ENCODE measurements around the gene PRKG1. TPM values are rescaled to one million over a fixed set of nuclear protein-coding genes. Genes with fewer than 3 reads are reported as not detected.

PRKG1 gene
- total and polyA plus RNA-seq, 7 experiments from 2014 or later: 0.19 TPM; not detected in 6

GRCh38 chr10:51291961-51292360, 217.7 kb downstream of the PRKG1 start:
- H3K9me3 Mint-ChIP-seq: peaks cover 0 to 12% (median 0%) of the 10 kb centered on the region in 11 donors
- ChIA-PET POLR2A (no interaction called here), CTCF (no interaction called here)
- H3K4me3 Mint-ChIP-seq: no peak overlapping the region
- Histone ChIP-seq H3K4me3 (ENCODE audit: low read length) (no peak overlapping the region), H3K27ac (ENCODE audit: low read depth, low read length) (no peak overlapping the region), H3K36me3 (ENCODE audit: control insufficient read depth in 2 of 3, insufficient read depth in 3 of 3, low read length in 3 of 3) (no peaks in the 10 kb centered on the region), H3K27me3 (ENCODE audit: control insufficient read depth in 2 of 2, insufficient read depth in 2 of 2, low read length in 2 of 2) (no peaks in the 10 kb centered on the region), H3K4me1 (ENCODE audit: control insufficient read depth in 2 of 2, insufficient read depth in 2 of 2, low read length in 2 of 2) (no peaks in the 10 kb centered on the region), H3K9me3 (ENCODE audit: control insufficient read depth in 2 of 3, low read length in 3 of 3) (no peaks in the 10 kb centered on the region)
- no peak for DNase-seq
- no peaks in the 10 kb centered on the region for H3K27me3 Mint-ChIP-seq
- no peak overlapping the region for H3K27ac Mint-ChIP-seq
- H3K4me1 Mint-ChIP-seq: no peaks in the 10 kb centered on the region
- no peaks in the 10 kb centered on the region for H3K36me3 Mint-ChIP-seq
- no peak for ATAC-seq
- intact Hi-C loops (cut with micrococcal nuclease): no loop called here

GRCh38 chr10:51297438-51297837, 223.2 kb downstream of the PRKG1 start:
- intact Hi-C loops (cut with micrococcal nuclease): no loop called here
- CTCF ChIA-PET: no interaction called here
- no peak for DNase-seq
- POLR2A ChIA-PET: no interaction called here
- H3K4me3 Mint-ChIP-seq: no peak overlapping the region
- Histone ChIP-seq H3K36me3 (ENCODE audit: control insufficient read depth in 2 of 3, insufficient read depth in 3 of 3, low read length in 3 of 3) (no peaks in the 10 kb centered on the region), H3K4me3 (ENCODE audit: low read length) (no peak overlapping the region), H3K27me3 (ENCODE audit: control insufficient read depth in 2 of 2, insufficient read depth in 2 of 2, low read length in 2 of 2) (no peaks in the 10 kb centered on the region), H3K27ac (ENCODE audit: low read depth, low read length) (no peak overlapping the region), H3K4me1 (ENCODE audit: control insufficient read depth in 2 of 2, insufficient read depth in 2 of 2, low read length in 2 of 2) (no peaks in the 10 kb centered on the region), H3K9me3 (ENCODE audit: control insufficient read depth in 2 of 3, low read length in 3 of 3) (no peaks in the 10 kb centered on the region)
- no peak overlapping the region for H3K27ac Mint-ChIP-seq
- H3K36me3 Mint-ChIP-seq: no peaks in the 10 kb centered on the region
- peaks cover 0 to 12% (median 1%) of the 10 kb centered on the region in 11 donors for H3K9me3 Mint-ChIP-seq
- H3K27me3 Mint-ChIP-seq: no peaks in the 10 kb centered on the region
- ATAC-seq: no peak
- H3K4me1 Mint-ChIP-seq: no peaks in the 10 kb centered on the region

GRCh38 chr10:51300617-51301304, 226.5 kb downstream of the PRKG1 start:
- Mint-ChIP-seq H3K27ac (no peak overlapping the region), H3K9me3 (peaks cover 0 to 6% (median under 1%) of the 10 kb centered on the region in 11 donors), H3K36me3 (no peaks in the 10 kb centered on the region), H3K27me3 (no peaks in the 10 kb centered on the region), H3K4me3 (no peak overlapping the region), H3K4me1 (no peaks in the 10 kb centered on the region)
- ChIA-PET CTCF (no interaction called here), POLR2A (interaction anchor here (0.7 kb wide), 1 partner anchor 12 kb away, joined by 5 read pairs; no protein-coding TSS in a partner anchor)
- Histone ChIP-seq H3K4me3 (ENCODE audit: low read length) (no peak overlapping the region), H3K36me3 (ENCODE audit: control insufficient read depth in 2 of 3, insufficient read depth in 3 of 3, low read length in 3 of 3) (no peaks in the 10 kb centered on the region), H3K4me1 (ENCODE audit: control insufficient read depth in 2 of 2, insufficient read depth in 2 of 2, low read length in 2 of 2) (no peaks in the 10 kb centered on the region), H3K27ac (ENCODE audit: low read depth, low read length) (no peak overlapping the region), H3K27me3 (ENCODE audit: control insufficient read depth in 2 of 2, insufficient read depth in 2 of 2, low read length in 2 of 2) (no peaks in the 10 kb centered on the region), H3K9me3 (ENCODE audit: control insufficient read depth in 2 of 3, low read length in 3 of 3) (no peaks in the 10 kb centered on the region)
- DNase-seq: no peak
- no peak for ATAC-seq
- intact Hi-C loops (cut with micrococcal nuclease): no loop called here

GRCh38 chr10:51301644-51302043, 227.4 kb downstream of the PRKG1 start:
- DNase-seq (no peak), ATAC-seq (no peak)
- intact Hi-C loops (cut with micrococcal nuclease): no loop called here
- H3K4me1 ChIP-seq (ENCODE audit: control insufficient read depth in 2 of 2, insufficient read depth in 2 of 2, low read length in 2 of 2): no peaks in the 10 kb centered on the region
- H3K27me3 ChIP-seq (ENCODE audit: control insufficient read depth in 2 of 2, insufficient read depth in 2 of 2, low read length in 2 of 2): no peaks in the 10 kb centered on the region
- no peak overlapping the region for H3K27ac ChIP-seq (ENCODE audit: low read depth, low read length)
- H3K27ac Mint-ChIP-seq: no peak overlapping the region
- H3K9me3 ChIP-seq (ENCODE audit: control insufficient read depth in 2 of 3, low read length in 3 of 3): no peaks in the 10 kb centered on the region
- ChIA-PET CTCF (no interaction called here), POLR2A (no interaction called here)
- no peak overlapping the region for H3K4me3 ChIP-seq (ENCODE audit: low read length)
- no peaks in the 10 kb centered on the region for H3K4me1 Mint-ChIP-seq
- H3K36me3 Mint-ChIP-seq: no peaks in the 10 kb centered on the region
- no peaks in the 10 kb centered on the region for H3K27me3 Mint-ChIP-seq
- no peak overlapping the region for H3K4me3 Mint-ChIP-seq
- peaks cover 0 to 5% (median 0%) of the 10 kb centered on the region in 11 donors for H3K9me3 Mint-ChIP-seq
- H3K36me3 ChIP-seq (ENCODE audit: control insufficient read depth in 2 of 3, insufficient read depth in 3 of 3, low read length in 3 of 3): no peaks in the 10 kb centered on the region

- no peaks in the 10 kb centered on the region for H3K9me3 ChIP-seq (ENCODE audit: control insufficient read depth in 2 of 3, low read length in 3 of 3)
- H3K4me1 ChIP-seq (ENCODE audit: control insufficient read depth in 2 of 2, insufficient read depth in 2 of 2, low read length in 2 of 2): no peaks in the 10 kb centered on the region
- H3K9me3 Mint-ChIP-seq: peaks cover 0 to 5% (median 0%) of the 10 kb centered on the region in 11 donors
- intact Hi-C loops (cut with micrococcal nuclease): no loop called here
- H3K36me3 Mint-ChIP-seq: no peaks in the 10 kb centered on the region
- H3K4me3 ChIP-seq (ENCODE audit: low read length): no peak overlapping the region
- no peak for DNase-seq
- POLR2A ChIA-PET: no interaction called here
- H3K36me3 ChIP-seq (ENCODE audit: control insufficient read depth in 2 of 3, insufficient read depth in 3 of 3, low read length in 3 of 3): no peaks in the 10 kb centered on the region
- H3K27me3 ChIP-seq (ENCODE audit: control insufficient read depth in 2 of 2, insufficient read depth in 2 of 2, low read length in 2 of 2): no peaks in the 10 kb centered on the region
- no peaks in the 10 kb centered on the region for H3K27me3 Mint-ChIP-seq
- H3K4me1 Mint-ChIP-seq: no peaks in the 10 kb centered on the region
- CTCF ChIA-PET: no interaction called here
- ATAC-seq: no peak
- H3K4me3 Mint-ChIP-seq: no peak overlapping the region
- H3K27ac Mint-ChIP-seq: no peak overlapping the region
- no peak overlapping the region for H3K27ac ChIP-seq (ENCODE audit: low read depth, low read length)
Measured at GRCh38 chr10:51302316-51302715, 228.0 kb downstream of the PRKG1 start.

GRCh38 chr10:51308116-51308515, 233.8 kb downstream of the PRKG1 start:
- no peak overlapping the region for H3K4me3 ChIP-seq (ENCODE audit: low read length)
- no peaks in the 10 kb centered on the region for H3K27me3 ChIP-seq (ENCODE audit: control insufficient read depth in 2 of 2, insufficient read depth in 2 of 2, low read length in 2 of 2)
- Mint-ChIP-seq H3K27ac (no peak overlapping the region), H3K27me3 (no peaks in the 10 kb centered on the region), H3K4me1 (no peaks in the 10 kb centered on the region), H3K9me3 (peaks cover 0 to 3% (median 0%) of the 10 kb centered on the region in 11 donors), H3K4me3 (no peak overlapping the region), H3K36me3 (no peaks in the 10 kb centered on the region)
- ATAC-seq (no peak), DNase-seq (no peak)
- H3K9me3 ChIP-seq (ENCODE audit: control insufficient read depth in 2 of 3, low read length in 3 of 3): no peaks in the 10 kb centered on the region
- H3K36me3 ChIP-seq (ENCODE audit: control insufficient read depth in 2 of 3, insufficient read depth in 3 of 3, low read length in 3 of 3): no peaks in the 10 kb centered on the region
- H3K4me1 ChIP-seq (ENCODE audit: control insufficient read depth in 2 of 2, insufficient read depth in 2 of 2, low read length in 2 of 2): no peaks in the 10 kb centered on the region
- intact Hi-C loops (cut with micrococcal nuclease): no loop called here
- ChIA-PET POLR2A (no interaction called here), CTCF (no interaction called here)
- no peak overlapping the region for H3K27ac ChIP-seq (ENCODE audit: low read depth, low read length)

GRCh38 chr10:51311228-51311627, 236.9 kb downstream of the PRKG1 start:
- Histone ChIP-seq H3K9me3 (ENCODE audit: control insufficient read depth in 2 of 3, low read length in 3 of 3) (no peaks in the 10 kb centered on the region), H3K4me3 (ENCODE audit: low read length) (no peak overlapping the region), H3K27ac (ENCODE audit: low read depth, low read length) (no peak overlapping the region), H3K4me1 (ENCODE audit: control insufficient read depth in 2 of 2, insufficient read depth in 2 of 2, low read length in 2 of 2) (no peaks in the 10 kb centered on the region), H3K36me3 (ENCODE audit: control insufficient read depth in 2 of 3, insufficient read depth in 3 of 3, low read length in 3 of 3) (no peaks in the 10 kb centered on the region), H3K27me3 (ENCODE audit: control insufficient read depth in 2 of 2, insufficient read depth in 2 of 2, low read length in 2 of 2) (no peaks in the 10 kb centered on the region)
- Mint-ChIP-seq H3K36me3 (no peaks in the 10 kb centered on the region), H3K27ac (no peak overlapping the region), H3K4me3 (no peak overlapping the region), H3K27me3 (no peaks in the 10 kb centered on the region), H3K9me3 (peaks cover 0 to 3% (median 0%) of the 10 kb centered on the region in 11 donors), H3K4me1 (no peaks in the 10 kb centered on the region)
- CTCF ChIA-PET: no interaction called here
- intact Hi-C loops (cut with micrococcal nuclease): no loop called here
- ATAC-seq (no peak), DNase-seq (no peak)
- POLR2A ChIA-PET: no interaction called here

Data from naive thymus-derived CD4-positive, alpha-beta T cell (primary cell).